HG03575 (cell line): ENCODE results near the gene KRTAP12-1.

ENCODE experiments used
- ATAC-seq: cut with Tn5 transposase; IDR thresholded peaks from one replicate; pipeline ENCODE4 v1.9.1; 2021; ENCODE audit not compliant: unreplicated experiment, insufficient number of reproducible peaks, low FRiP score; ENCODE audit errors: extremely low read depth

KRTAP12-1 gene, protein sequence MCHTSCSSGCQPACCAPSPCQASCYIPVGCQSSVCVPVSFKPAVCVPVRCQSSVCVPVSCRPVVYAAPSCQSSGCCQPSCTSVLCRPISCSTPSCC

DNA sequence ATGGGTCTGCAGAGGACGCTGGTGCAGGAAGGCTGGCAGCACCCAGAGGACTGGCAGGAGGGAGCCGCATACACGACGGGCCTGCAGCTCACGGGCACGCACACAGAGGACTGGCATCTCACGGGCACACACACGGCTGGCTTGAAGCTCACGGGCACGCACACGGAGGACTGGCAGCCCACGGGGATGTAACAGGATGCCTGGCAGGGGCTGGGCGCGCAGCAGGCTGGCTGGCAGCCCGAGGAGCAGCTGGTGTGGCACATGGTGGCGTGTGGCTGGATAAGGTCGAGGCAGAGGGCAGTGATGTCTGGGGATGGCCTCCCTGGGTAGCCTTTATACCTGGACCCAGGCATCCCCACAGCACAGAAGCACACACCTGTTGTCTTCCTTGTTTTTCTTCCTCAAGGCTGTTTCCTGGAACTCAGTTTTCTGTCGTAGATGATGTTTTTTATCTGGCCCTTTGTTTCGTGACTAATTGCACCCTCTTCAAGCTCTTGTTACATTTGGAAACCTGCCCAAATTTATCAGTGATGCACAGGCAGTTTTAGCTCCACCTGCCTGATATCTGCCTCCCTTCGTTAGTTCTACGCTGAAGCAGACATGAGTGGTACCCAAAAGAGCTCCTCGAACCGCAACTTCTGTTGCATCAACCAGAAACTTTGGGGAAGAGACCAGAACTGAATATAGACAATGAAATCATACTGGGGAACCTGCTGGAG lies at the start of gene KRTAP12-1:
Gene KRTAP12-1 (minus strand): TSS at position 303 of the 719 bp plus-strand sequence. CDS start 40 bp downstream, at position 263.
- ATAC-seq = no peak

DNA sequence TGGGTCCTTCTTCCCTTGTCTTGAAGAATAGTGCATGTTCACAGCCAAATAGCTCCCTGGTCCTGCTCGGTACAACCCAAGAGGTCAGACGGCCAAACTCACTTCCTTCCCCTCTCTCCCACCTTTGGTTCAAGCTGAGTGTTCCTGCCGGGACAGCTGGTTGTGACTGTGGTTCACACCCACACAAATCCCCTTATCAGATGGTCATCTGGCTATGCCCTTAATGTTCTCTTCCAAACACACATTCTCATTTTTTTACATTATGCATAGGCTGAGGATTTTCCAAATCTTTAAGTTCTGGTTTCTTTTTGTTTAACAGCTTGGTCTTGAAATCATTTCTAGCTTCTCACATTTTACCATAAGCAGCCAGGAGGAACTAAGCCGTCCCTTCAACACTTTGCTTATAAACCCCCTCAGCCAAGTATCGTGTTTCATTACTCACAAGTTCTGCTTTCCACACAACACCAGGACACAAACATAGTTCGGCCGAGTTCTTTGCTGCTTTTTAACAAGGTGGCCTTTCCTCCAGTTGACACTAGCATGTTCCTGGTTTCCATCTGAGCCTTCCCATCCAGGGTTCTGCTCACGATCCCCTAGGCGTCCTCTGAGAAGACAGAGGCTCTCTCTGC lies 49.1 kb upstream of the KRTAP12-1 start:
- ATAC-seq = no peak

DNA sequence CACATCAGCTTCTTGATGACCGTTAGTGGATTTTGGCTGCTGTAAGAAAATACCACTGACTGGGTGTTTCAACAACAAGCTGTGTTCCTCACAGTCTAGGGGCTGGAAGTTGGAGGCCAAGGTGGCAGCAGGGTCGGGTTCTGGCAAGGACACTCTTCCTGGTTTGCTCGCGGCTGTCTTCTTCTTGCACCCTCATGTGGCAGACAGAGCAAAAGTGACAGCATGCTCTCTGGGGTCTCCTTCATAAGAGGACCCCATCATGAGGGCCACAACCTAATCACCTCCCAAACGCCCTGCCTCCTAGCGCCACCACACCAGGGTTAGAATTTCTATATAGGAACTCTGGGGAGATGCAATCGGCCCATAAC lies 48.0 kb upstream of the KRTAP12-1 start:
- ATAC-seq = no peak

DNA sequence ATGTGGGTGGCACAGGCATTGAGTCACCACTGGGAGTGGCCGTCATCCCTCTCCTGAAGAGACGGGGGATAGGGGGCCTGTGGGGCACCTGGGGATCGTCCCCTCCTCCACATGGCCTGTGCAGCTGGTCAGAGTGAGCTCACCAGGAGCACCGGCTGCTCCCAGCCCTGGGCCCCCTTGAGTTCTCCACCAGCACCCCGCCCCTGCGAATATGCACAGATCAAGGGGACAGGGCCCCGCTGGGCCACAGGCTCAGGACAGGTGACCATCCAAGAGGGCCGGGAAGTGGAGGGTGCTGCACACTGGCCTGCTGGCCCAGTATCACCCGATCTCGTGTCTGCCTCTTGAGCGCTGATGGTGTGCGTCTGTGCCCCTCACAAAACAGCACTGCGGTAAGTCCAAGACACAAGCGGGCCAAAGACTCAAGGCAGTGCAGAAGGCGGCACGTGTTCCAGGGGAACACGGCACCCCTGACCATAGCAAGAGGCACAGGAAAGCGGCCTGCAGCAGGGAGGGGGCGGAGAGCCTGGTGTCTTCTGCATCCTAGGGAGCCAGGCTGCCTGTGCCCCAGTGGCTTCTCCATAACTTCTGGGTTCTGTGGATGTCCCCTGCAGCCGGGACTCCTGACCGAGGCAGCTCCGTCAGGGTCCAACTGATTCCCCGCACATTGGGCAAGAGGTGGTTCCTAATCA lies 47.5 kb upstream of the KRTAP12-1 start:
- no peak for ATAC-seq

DNA sequence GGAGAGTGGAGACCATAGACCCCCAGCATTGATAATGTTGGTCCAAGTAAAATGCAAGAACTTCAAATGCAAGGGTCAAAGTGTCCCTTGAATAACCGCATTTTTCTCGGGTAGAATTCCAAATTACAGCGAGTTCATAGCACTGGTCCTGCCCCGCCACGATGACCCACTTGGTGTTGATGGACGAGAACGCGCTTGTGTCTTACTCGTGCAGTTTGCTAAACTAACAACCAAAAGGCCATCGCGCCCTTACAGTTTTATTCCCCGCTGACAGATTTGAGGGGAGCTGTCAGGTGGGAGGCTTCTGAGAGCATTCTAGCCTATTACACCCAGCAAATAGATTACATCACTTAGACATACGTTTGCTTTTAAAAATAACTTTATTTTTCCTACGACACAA lies 46.8 kb upstream of the KRTAP12-1 start:
- ATAC-seq = no peak

DNA sequence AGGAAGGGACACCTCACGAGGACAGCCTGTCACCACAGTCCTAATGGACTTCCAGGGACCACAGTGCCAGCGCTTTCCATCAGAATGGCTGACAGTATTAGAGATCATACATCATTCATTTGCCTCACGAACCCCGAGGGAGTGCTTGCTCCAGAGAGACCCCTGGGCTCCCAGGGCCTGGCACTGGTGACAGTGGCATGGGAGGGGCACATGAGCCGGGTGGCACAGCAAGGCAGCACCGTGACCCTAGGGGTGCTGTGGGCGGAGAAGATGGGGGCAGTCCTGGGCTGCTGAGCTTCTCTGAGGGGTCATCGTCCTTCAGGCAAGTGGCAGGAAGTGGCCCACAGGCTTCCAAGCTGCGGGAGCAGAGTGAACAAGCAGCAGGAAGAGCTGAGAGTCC lies 45.8 kb upstream of the KRTAP12-1 start:
- no peak for ATAC-seq

DNA sequence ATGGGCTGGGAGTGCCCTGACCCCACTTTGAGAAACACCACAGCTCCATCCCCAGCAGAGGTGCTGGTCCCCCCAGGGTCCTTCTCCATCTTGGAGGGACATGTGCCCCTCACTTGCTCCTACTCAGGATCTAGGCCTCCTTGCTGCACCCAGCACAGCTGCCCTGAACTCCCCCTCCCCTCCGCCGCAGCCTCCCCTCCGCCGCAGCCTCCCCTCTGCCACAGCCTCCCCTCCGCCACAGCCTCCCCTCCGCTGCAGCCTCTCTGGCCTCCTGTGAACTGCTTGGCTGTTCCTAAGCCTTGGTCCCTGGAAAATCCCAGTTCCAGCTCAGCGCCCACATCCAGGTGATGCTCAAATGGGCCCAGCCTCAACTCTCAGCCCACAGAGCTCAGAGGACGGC lies 45.4 kb upstream of the KRTAP12-1 start:
- ATAC-seq = no peak

DNA sequence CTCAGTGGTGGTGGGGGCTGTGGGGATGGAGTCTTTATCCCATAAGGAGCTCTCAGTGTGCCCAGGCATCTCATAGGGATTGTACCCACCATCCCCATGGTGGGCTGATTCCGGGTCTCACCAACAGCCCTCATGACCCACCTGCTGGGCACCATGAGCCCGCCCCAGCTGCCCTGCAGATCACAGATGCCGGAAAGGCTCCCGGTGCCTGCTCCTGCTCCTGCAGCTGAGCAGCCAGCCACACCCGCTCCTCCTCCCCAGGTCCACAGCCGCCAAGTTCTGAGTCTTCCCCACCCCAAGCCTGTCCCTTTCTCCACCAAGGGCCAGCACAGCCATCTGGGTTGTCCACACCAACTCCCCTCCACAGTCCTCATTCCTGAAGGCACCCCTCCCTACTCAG lies 44.9 kb upstream of the KRTAP12-1 start:
- no peak for ATAC-seq

DNA sequence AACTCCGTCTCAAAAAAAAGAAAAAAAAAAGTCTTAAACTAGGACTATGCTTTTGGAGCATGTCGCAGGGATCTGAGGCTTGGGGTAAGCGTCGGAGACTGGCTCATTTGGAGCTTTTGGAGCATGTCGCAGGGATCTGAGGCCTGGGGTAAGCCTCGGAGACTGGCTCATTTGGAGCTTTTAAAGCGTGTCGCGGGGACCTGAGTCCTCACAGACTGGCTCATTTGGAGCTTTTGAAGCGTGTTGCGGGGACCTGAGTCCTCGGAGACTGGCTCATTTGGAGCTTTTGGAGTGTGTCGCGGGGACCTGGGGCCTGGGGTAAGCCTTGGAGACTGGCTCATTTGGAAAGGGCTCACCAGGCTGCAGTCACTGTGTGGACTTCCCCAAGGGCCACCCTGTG lies 43.0 kb upstream of the KRTAP12-1 start:
- no peak for ATAC-seq

DNA sequence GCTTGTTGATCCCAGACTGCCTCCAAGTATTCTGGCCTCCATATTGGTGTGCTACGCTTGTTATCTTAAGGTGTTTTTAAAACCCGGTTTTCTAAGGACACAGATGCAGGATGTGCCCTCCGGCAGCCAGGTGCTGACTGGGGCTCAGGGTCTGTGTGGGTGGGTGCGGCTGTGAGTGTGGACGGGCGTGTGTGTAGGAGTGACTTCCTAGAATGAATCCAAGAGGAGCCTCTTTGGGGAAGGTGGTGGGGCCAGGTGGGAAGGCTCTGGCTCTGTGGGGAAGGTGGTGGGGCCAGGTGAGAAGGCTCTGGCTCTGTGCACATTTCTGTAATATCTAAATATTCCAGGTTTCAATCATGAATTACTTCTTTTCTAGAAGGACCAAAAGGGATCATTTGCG lies 42.2 kb upstream of the KRTAP12-1 start:
- no peak for ATAC-seq

DNA sequence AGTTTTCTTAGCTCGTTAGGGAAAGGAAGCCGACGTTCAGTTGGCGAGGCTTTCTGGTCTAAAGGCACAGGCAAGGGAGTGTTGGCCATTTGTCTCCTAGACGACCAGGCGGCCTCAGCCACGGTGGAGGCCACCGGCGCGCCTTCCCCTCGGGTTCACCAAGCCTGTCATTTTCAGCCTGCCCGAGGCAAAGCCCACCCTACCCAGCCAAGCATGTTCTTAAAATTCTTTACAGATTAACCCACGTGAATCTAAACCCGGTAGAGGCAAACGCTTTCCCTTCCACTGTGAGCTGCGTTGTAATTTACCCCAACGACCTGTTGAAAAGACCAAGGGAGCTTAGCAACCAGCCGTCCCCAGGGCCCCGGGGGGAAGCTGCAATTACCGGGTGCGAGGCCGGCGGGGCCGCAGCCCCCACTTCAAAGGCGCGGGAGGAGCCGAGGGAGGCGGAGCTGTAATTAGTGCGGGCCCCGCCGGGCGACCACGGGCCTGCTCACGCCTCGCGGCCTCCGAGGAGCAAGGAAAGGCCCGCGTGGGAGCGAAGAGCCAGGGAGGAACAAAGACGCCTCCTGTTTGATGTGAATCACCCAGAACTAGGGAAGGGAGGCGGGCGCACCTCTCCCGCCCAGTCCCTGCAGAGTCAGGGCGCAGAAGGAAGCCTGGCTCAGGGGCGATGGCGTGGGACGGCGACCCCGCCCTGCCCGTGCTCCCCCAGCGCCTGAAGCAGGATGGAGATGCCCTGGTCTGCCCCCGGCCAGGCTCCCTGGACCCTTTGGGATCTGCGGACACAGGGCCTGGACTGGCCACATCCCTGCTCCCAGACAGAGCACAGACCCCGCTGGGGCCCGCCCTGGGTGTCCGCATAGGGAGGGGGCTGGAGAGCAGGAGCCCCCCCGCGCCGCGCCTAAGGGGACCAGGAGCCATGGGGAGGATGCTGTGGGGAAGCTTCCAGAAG lies 41.5 kb upstream of the KRTAP12-1 start:
- ATAC-seq = no peak

DNA sequence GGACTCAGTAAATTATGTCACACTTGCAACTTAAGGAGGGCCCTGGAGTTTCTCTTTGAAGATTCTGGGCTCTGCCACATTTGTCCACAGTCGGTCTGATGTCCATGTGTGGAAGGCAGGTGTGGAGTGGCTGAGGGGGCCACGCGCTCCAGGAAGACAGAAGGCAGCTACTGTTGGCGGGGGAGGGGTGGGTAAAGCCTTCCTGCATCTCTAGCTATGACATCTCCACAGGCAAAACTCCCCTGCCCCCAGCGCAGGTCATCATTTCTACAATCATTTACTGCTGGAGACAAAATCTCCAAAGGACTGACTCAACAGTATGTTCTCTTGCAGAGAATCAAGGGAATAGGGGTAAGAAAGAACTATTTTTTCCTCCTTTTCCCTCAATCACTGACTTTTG lies 40.8 kb upstream of the KRTAP12-1 start:
- ATAC-seq = no peak

DNA sequence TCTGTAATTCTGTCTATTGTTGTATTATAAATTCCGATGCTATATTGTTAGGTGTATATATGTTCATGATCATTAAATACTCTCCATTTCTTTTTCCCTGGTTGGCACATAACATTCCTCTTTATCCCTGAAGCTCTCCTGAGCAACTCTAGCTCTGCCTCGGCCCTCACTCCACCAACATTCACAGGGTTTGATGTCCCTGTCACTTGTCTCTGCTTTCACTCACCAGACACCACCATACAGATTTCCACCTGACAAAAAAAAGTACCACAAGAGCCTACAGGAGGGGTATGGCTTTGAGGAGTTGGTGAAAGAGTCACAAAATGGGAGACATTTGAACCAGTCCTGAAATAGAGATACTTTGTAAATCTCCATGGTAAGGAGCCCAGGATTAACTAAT lies 38.2 kb upstream of the KRTAP12-1 start:
- no peak for ATAC-seq

DNA sequence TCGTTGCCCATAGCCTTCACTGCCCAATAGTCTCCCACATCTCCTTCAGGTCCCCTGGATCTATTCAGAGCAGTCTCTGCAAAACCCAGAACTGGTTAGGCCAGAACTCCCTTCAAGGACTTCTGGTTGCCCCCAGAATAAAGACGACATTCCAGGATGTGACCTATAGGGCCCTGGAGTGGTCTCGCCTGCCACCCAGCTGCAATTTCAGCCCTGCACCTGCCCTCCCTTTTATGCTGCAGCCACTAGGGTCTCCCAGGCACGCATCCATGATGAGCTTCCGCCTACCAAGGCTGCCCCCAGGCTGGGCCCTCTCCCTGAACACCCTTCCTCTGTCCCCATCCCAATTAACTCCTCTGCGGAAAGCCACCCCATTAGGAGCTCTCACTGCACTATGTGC lies 36.6 kb upstream of the KRTAP12-1 start:
- no peak for ATAC-seq

DNA sequence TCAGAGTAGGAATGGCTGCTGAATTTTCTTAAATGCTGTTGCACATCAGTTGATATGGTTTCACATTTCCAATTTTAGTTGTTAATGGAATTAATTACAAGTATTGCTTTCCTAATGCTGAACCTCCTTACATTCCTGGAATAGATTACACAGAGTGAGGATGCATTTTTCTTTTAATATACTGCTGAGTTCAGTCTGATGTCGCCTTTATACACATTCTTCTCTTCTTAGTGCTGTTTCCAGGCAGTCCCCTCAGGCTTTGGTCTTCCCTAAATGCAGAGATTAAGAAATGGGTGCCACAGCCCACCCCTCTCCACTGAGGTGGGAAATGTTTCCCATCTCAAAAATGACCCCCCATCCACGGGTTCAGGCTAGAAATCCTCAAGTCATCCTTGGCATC lies 36.1 kb upstream of the KRTAP12-1 start:
- no peak for ATAC-seq

DNA sequence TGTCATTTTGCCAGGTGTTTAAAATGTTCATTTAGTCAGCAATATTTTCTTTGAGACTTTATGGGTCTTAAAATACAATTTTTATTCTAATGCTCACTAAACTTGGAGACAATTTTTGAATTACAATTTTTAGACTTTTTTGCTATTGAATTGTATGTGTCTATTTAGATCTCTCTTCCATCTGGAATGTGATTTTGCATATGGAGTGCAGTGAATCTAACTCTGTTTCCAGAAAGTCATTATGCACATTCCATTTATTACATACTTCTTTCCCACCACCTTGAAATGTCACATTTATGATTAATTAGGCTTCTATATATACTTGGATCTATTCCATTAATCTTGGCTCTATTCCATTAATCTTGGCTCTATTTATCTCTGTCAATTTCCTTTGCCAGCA lies 35.0 kb upstream of the KRTAP12-1 start:
- no peak for ATAC-seq

DNA sequence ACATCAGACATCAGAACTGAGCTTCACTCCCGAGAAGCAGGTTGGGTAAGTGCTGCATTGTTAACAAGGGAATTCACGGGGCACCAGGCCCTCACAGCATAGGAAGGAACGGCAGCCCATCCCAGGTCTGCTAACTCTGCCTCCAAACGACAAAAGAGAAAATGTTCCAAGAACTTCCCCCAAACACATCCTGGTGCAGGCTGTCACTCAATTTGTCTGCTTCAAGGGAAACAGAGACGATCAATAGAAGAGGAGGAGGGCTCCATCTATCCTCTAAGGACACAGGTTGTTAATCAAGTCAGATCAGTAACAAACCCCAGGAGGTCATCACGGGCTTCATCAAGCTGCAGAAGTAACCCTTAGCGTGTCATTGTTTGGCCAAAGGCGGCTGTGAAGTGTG lies 32.9 kb upstream of the KRTAP12-1 start:
- no peak for ATAC-seq

DNA sequence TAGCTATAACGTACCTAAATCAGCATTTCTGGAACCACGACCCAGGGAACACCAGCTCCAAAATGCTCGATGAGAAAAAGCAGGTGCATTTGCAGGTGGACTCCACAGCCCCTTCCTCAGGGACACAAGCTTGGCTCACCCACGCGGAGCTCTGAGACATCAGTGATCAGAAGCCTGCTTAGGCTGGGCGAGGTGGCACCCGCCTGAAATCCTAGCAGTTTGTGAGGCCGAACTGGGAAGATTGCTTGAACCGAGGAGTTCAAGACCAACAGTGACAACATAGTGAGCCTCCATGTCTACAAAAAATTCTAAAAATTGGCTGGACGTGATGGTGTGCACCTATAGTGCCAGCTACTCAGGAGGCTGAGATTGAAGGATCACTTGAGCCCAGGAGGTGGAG lies 31.9 kb upstream of the KRTAP12-1 start:
- no peak for ATAC-seq

DNA sequence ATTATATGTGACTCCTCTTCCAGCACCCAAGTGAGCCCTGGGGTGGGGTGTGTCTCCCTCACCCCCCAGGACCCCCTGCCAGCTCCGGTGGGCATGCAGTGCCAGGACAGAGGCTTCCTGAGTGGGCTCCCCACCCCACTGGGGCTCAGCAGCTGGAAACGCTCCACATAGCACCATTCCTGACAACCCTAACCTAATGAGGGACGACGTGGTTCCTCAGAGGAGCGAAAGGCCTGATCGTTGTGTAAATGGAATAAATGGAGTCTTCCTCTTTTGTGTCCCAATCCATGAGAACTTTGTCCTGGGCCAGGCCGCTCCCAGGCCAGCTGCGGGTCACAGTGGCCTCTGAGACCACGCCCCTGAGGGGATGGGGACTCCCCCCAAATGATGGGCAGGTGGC lies 31.2 kb upstream of the KRTAP12-1 start:
- no peak for ATAC-seq
